ENCODE measurements around the gene SLC44A4.
"Not testable (repeated sequence)": the region's sequence is repeated elsewhere in the genome, so short reads cannot be mapped to it uniquely, and the experiment has no call there.

SLC44A4 gene

DNA sequence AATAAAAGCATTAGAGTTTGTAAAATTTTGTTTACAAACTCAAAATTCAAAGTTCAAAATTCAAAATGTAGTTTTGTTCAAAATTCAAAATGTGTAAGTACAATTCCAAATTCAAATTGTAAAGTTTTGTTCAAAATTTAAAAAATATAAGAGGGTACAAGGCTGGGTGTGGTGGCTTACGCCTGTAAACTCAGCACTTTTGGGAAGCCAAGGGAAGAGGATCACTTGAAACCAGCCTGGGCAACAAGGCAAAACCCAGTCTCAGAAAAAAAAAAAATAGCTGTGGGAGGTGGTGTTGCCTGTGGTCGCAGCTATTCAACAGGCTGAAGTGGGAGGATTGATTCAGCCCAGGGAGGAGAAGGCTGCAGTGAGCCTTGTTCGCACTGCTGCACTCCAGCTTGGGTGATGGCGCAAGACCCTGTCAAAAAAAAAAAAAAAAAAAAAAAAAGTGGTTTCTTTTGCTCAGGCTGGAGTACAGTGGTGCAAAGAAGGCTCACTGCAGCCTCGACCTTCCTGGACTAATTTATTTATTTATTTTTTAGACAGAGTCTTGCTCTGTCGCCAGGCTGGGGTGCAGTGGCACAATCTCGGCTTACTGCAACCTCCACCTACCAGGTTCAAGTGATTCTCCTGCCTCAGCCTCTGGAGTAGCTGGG is 28.5 kb upstream of the SLC44A4 start:
- Mint-ChIP-seq H3K27ac (no peak overlapping the region), H3K36me3 (ENCODE audit: low read depth) (no peaks in the 10 kb centered on the region), H3K27me3 (peaks cover 4% of the 10 kb centered on the region), H3K4me1 (ENCODE audit: low read depth) (peaks cover 29% of the 10 kb centered on the region), H3K4me3 (no peak overlapping the region), H3K9me3 (no peaks in the 10 kb centered on the region)

DNA sequence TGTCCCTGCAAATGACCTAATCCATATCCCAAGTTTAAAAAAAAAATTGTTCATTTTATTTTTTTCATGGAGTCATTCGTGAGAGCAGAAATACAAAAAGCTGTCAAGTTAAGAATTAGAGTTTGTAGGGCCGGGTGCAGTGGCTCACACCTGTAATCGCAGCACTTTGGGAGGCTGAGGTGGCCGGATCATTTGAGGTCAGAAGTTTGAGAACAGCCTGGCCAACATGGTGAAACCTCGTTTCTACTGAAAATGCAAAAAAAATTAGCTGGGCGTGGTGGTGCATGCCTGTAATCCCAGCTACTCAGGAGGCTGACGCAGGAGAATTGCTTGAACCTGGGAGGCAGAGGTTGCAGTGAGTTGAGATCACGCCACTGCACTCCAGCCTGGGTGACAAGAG is 27.9 kb upstream of the SLC44A4 start:
- not testable (repeated sequence) for H3K9me3 Mint-ChIP-seq; H3K27me3 Mint-ChIP-seq; H3K27ac Mint-ChIP-seq; H3K4me3 Mint-ChIP-seq; H3K36me3 Mint-ChIP-seq (ENCODE audit: low read depth)
- H3K4me1 Mint-ChIP-seq (ENCODE audit: low read depth) = peaks cover 23% of the 10 kb centered on the region

- no peaks in the 10 kb centered on the region for H3K9me3 Mint-ChIP-seq
- peaks cover 4% of the 10 kb centered on the region for H3K27me3 Mint-ChIP-seq
- no peak overlapping the region for H3K4me3 Mint-ChIP-seq
- no peaks in the 10 kb centered on the region for H3K36me3 Mint-ChIP-seq (ENCODE audit: low read depth)
- H3K27ac Mint-ChIP-seq = no peak overlapping the region
- peaks cover 24% of the 10 kb centered on the region for H3K4me1 Mint-ChIP-seq (ENCODE audit: low read depth)
Measured at GRCh38 chr6:31906122-31906521, 27.3 kb upstream of the SLC44A4 start.

GRCh38 chr6:31905041-31905440 is 26.2 kb upstream of the SLC44A4 start:
- H3K4me1 Mint-ChIP-seq (ENCODE audit: low read depth) = peaks cover 25% of the 10 kb centered on the region
- no peak overlapping the region for H3K4me3 Mint-ChIP-seq
- H3K27me3 Mint-ChIP-seq = peaks cover 4% of the 10 kb centered on the region
- no peak overlapping the region for H3K27ac Mint-ChIP-seq
- no peaks in the 10 kb centered on the region for H3K9me3 Mint-ChIP-seq
- H3K36me3 Mint-ChIP-seq (ENCODE audit: low read depth) = no peaks in the 10 kb centered on the region

- no peaks in the 10 kb centered on the region for H3K36me3 Mint-ChIP-seq (ENCODE audit: low read depth)
- H3K4me3 Mint-ChIP-seq = no peak overlapping the region
- no peaks in the 10 kb centered on the region for H3K9me3 Mint-ChIP-seq
- H3K4me1 Mint-ChIP-seq (ENCODE audit: low read depth) = peaks cover 35% of the 10 kb centered on the region
- H3K27me3 Mint-ChIP-seq = peaks cover 4% of the 10 kb centered on the region
- H3K27ac Mint-ChIP-seq = no peak overlapping the region
Measured at GRCh38 chr6:31903957-31904356, 25.2 kb upstream of the SLC44A4 start.

- Mint-ChIP-seq H3K36me3 (ENCODE audit: low read depth) (no peaks in the 10 kb centered on the region), H3K4me1 (ENCODE audit: low read depth) (peaks cover 37% of the 10 kb centered on the region), H3K9me3 (no peaks in the 10 kb centered on the region), H3K27me3 (no peaks in the 10 kb centered on the region), H3K4me3 (peak within 1 kb of the TSS; percentile 82), H3K27ac (peak within 1 kb of the TSS; percentile 67)
Measured at GRCh38 chr6:31901953-31902643, 23.3 kb upstream of the SLC44A4 start, which contains the start of gene ZBTB12. Gene ZBTB12, minus strand, starts transcription at chr6:31902086. Its CDS starts 781 bp downstream, at chr6:31901305.

GRCh38 chr6:31901415-31901952 is 22.7 kb upstream of the SLC44A4 start:
- H3K36me3 Mint-ChIP-seq (ENCODE audit: low read depth) = no peaks in the 10 kb centered on the region
- H3K9me3 Mint-ChIP-seq = no peaks in the 10 kb centered on the region
- no peak overlapping the region for H3K27ac Mint-ChIP-seq
- peak overlapping the region; percentile 61 for H3K4me3 Mint-ChIP-seq
- peaks cover 38% of the 10 kb centered on the region for H3K4me1 Mint-ChIP-seq (ENCODE audit: low read depth)
- no peaks in the 10 kb centered on the region for H3K27me3 Mint-ChIP-seq

DNA sequence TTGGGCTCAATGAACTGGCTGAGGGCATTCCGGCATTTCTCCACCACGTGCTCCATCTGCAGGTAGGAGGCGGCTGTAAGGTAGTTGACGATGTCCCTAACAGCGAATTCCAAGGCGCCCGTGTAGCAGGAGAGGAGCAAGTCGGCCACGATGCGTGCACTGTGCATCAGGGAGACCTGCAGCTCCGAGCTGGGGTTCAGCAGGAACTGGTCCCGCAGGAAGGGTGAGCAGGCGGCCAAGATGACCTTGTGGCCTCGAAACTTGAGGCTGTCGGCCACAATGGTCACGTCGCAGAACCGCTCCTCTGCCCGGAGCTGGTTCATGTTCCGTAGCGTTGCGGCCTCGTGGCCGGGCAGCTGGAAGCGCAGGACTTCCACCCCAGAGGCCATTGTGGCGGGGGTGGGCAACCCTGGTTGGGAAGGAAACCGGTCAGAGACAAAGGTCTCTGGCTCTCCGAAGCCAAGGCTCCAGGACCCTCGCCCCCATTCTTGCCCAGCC is 22.2 kb upstream of the SLC44A4 start:
- H3K27me3 Mint-ChIP-seq = no peaks in the 10 kb centered on the region
- peaks cover 43% of the 10 kb centered on the region for H3K4me1 Mint-ChIP-seq (ENCODE audit: low read depth)
- no peaks in the 10 kb centered on the region for H3K36me3 Mint-ChIP-seq (ENCODE audit: low read depth)
- H3K27ac Mint-ChIP-seq = no peak overlapping the region
- H3K9me3 Mint-ChIP-seq = no peaks in the 10 kb centered on the region
- peak overlapping the region; percentile 61 for H3K4me3 Mint-ChIP-seq

DNA sequence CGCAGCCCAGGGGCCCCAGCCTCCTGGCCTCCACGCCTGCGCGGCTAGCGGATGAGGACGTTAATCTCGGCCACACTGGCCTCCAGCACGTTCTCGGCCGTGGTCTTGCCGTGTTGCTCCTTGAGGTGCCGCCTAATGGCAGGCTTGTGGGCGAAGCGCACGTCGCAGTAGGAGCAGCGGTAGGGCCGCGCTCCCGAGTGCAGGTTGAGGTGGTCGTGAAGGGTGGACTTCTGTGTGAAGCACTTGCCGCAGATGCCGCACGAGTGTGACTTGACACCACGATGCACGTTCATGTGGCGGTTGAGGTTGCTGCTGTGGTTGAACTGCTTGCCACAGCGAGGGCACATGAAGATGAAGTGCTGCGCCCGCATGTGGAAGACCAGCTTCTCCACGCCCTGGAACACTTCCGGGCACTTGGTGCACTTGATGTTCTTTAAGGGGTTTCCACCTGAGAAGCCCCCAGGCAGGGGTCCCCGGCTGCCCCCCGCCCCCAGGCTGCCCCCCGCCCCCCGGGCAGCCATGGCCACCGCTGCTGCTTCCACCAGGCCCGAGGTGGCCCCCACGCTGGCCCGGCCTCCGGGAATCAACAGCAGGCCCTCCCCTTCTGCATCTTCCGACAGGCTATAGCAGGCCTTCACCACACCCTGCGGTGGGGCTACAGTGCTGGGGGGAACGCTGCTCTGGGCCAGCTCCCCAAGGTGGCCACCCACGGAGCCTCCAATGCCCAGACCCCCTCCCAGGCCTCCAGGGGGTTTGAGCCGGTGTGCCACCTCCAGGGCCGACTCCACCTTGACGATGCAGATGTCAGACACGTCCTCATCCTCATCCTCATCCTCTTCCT is 21.3 kb upstream of the SLC44A4 start:
- H3K36me3 Mint-ChIP-seq (ENCODE audit: low read depth) = peaks cover 8% of the 10 kb centered on the region
- H3K27me3 Mint-ChIP-seq = no peaks in the 10 kb centered on the region
- H3K27ac Mint-ChIP-seq = no peak overlapping the region
- H3K4me3 Mint-ChIP-seq = peak overlapping the region; percentile 26
- H3K4me1 Mint-ChIP-seq (ENCODE audit: low read depth) = peaks cover 48% of the 10 kb centered on the region
- H3K9me3 Mint-ChIP-seq = no peaks in the 10 kb centered on the region

DNA sequence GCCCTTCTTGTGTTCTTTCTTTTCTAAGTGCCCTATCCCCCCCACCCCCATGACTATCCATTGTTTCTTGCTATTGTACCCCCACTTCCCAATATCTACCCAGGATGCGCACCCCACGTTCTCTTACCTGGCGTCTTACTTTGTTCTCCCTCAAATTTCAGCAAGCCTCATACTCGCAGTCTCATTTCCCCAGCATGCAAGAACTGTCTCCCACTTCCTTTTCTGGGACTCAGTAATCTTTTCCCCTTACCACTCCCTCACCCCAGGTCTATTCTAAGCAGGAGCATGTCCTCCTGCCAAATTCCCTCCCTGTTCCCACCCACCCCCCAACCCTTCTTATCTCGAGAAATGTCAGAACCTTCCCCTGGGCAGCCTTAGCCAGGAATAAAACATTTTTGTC is 20.4 kb upstream of the SLC44A4 start:
- Mint-ChIP-seq H3K4me1 (ENCODE audit: low read depth) (peaks cover 48% of the 10 kb centered on the region), H3K4me3 (peak overlapping the region; percentile 57), H3K27me3 (no peaks in the 10 kb centered on the region), H3K36me3 (ENCODE audit: low read depth) (peaks cover 11% of the 10 kb centered on the region), H3K27ac (no peak overlapping the region), H3K9me3 (no peaks in the 10 kb centered on the region)

DNA sequence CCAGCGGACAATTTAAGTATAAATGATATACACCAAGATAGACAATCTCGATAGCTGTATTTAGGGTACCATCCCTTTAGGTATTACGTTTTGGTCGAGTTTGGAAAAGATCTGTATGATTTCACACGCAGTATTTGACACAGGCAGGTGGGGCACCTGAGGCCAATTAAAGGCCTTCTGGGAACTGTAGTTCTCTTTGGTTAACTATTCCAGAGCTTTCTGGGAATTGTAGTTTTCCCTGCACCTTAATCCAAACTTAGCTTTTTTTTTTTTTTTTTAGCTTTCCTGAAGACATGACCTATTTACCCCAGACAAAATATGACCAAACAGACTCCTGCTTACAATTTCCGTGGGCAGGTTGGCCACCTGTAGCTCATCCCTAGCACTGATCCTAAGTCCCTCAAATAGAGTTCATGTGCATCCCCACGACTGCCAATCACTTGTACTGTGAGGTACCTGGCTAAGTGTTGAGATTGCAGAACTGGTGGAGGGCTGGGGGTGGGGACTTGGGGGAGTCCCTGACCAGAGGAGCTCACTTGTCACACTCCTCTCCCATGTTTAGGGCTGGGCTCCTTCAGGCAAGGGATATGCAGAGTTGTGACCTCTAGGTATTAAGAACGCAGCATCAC is 19.7 kb upstream of the SLC44A4 start:
- Mint-ChIP-seq H3K9me3 (no peaks in the 10 kb centered on the region), H3K27ac (peak overlapping the region; percentile 89), H3K36me3 (ENCODE audit: low read depth) (peaks cover 13% of the 10 kb centered on the region), H3K27me3 (no peaks in the 10 kb centered on the region), H3K4me1 (ENCODE audit: low read depth) (peaks cover 48% of the 10 kb centered on the region), H3K4me3 (peak overlapping the region; percentile 89)

DNA sequence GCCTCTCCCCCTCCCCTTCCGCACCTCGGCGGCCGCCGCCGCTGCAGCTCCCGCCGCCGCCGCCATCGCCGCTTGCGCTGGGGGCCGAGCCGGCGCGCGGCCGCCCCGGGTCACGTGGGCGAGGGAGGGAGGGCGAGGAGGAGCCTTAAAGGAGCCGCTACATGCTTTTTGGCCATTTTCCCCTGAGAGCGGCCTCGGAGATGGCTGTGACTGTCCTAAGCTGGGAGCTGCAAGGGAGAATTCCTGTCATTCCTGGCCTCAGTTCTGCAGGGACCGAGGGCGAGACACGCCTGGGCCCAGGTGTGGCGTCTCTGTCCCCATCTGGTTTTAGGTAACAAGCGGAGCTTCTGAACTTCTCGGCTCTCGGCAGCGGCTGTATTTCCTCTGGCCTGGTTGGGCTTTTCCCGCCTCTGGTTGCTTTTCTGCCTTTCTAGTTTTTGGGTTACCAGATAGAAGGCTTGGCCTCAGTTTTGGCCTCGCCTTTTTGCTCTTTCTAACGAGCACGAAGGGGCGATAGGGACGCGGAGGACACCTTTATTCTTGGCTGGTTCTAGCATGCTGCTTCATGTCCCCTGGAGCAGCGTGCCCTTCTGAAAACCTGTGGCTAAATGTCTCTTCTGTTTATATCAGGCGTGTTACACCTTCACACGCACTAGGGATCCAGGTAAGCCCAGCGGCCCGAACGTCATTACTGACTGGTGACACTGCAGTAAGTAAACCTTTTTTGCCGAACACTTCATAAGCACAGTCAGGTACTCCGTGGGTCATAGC is 19.0 kb upstream of the SLC44A4 start, which contains the start of gene EHMT2:
Gene EHMT2 (minus strand): TSS at position 87 of the 771 bp plus-strand sequence. CDS start 21 bp downstream, at position 66.
- Mint-ChIP-seq H3K4me3 (peak within 1 kb of the TSS; percentile 89), H3K4me1 (ENCODE audit: low read depth) (peaks cover 44% of the 10 kb centered on the region), H3K27ac (peak within 1 kb of the TSS; percentile 89), H3K27me3 (no peaks in the 10 kb centered on the region), H3K36me3 (ENCODE audit: low read depth) (peaks cover 20% of the 10 kb centered on the region), H3K9me3 (no peaks in the 10 kb centered on the region)

GRCh38 chr6:31896856-31897611 is 18.2 kb upstream of the SLC44A4 start:
- Mint-ChIP-seq H3K4me1 (ENCODE audit: low read depth) (peaks cover 39% of the 10 kb centered on the region), H3K27ac (peak overlapping the region; percentile 75), H3K36me3 (ENCODE audit: low read depth) (peaks cover 28% of the 10 kb centered on the region), H3K4me3 (peak overlapping the region; percentile 80), H3K9me3 (no peaks in the 10 kb centered on the region), H3K27me3 (no peaks in the 10 kb centered on the region)
